AG04449 (cell line): ENCODE results near the gene MED16.

Experiments used
- CTCF ChIA-PET: fragments of 350-600 bp; formaldehyde crosslinking; extraction: SDS; loops from one replicate; lab custom pipeline; 2021; ENCODE audit warnings: antibody characterized with exemption; lab: Yijun Ruan, JAX
- POLR2A ChIA-PET: fragments of 400-600, 350-600 bp; formaldehyde crosslinking; extraction: SDS; loops from one replicate; lab custom pipeline; 2020; ENCODE audit warnings: antibody characterized with exemption, inconsistent platforms; lab: Yijun Ruan, JAX
- DNase-seq: peaks from one replicate; pipeline ENCODE4 v3.0.0-alpha.2; 2010; ENCODE audit warnings: low read depth, low spot score
- H3K4me3 ChIP-seq: 2 replicates; pipeline ENCODE4 v1.5.1; 2011; ENCODE audit warnings: low read depth, mild to moderate bottlenecking, control low read depth, low read length
- CTCF ChIP-seq: IDR thresholded peaks from one replicate; pipeline ENCODE4 v1.5.1; 2011; ENCODE audit warnings: mild to moderate bottlenecking, moderate library complexity, low read length, control low read depth, inconsistent platforms; ENCODE audit not compliant: insufficient read depth; ENCODE audit errors: missing control alignments

Gene MED16

GRCh38 chr19:867301-867793 lies 25.6 kb downstream of the MED16 start:
- ChIA-PET CTCF (interaction anchor here (1.1 kb wide), 1 partner anchor 11 kb away, joined by 3 read pairs; no protein-coding TSS in a partner anchor), POLR2A (no interaction called here)
- no peak for TF ChIP-seq CTCF
- H3K4me3 ChIP-seq: no peak overlapping the region
- DNase-seq: no peak

GRCh38 chr19:866769-867300 lies 26.2 kb downstream of the MED16 start:
- DNase-seq: no peak
- ChIA-PET POLR2A (no interaction called here), CTCF (interaction anchor here (1.1 kb wide), 1 partner anchor 10 kb away, joined by 3 read pairs; no protein-coding TSS in a partner anchor)
- H3K4me3 ChIP-seq: no peak overlapping the region
- TF ChIP-seq CTCF: no peak

- H3K4me3 ChIP-seq: no peak overlapping the region
- POLR2A ChIA-PET: interaction anchor here (1.0 kb wide), 2 partner anchors 30 to 65 kb away, joined by 3 to 4 read pairs; partner anchors contain the start of genes MED16 and RNU6-9
- no peak for TF ChIP-seq CTCF
- no peak for DNase-seq
- CTCF ChIA-PET: interaction anchor here (0.7 to 4.0 kb wide), 10 partner anchors 13 to 138 kb away, joined by 3 to 20 read pairs (median 4); no protein-coding TSS in a partner anchor
Measured at GRCh38 chr19:863315-863620, 29.7 kb downstream of the MED16 start.

GRCh38 chr19:862581-863314 lies 30.2 kb downstream of the MED16 start:
- no peak for DNase-seq
- POLR2A ChIA-PET: interaction anchor here (1.0 kb wide), 1 partner anchor 64 kb away, joined by 4 read pairs; no protein-coding TSS in a partner anchor
- H3K4me3 ChIP-seq: no peak overlapping the region
- no peak for TF ChIP-seq CTCF
- CTCF ChIA-PET: interaction anchor here (0.7 to 4.0 kb wide), 9 partner anchors 13 to 139 kb away, joined by 3 to 20 read pairs (median 3); no protein-coding TSS in a partner anchor

GRCh38 chr19:861756-862580 lies 31.0 kb downstream of the MED16 start:
- CTCF ChIA-PET: interaction anchor here (1.9 kb wide), 1 partner anchor 92 kb away, joined by 7 read pairs; no protein-coding TSS in a partner anchor
- DNase-seq: no peak
- H3K4me3 ChIP-seq: no peak overlapping the region
- no peak for TF ChIP-seq CTCF
- POLR2A ChIA-PET: no interaction called here
